ENCODE data around the gene ADARB2.

ADARB2 gene

DNA sequence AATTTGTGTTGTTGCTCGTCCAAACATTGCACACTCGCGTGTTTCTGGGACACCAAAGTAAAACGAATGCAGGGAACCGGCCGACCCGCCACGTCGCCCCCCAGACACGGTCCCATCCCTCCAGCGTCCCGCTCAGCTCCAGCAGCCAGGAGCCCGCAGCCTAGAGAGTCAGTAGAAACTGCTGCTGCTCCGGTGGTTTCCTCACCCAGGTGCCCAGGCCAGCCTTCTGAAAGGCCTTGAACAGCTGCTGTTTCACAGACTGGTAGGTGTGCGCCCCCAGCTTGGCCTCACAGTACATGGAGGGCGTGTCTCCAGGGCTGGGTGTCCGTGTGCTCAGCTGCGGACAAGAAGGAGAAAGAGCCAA lies 554.3 kb downstream of the ADARB2 start:
- no peak overlapping the region for H3K4me3 ChIP-seq (ENCODE audit: severe bottlenecking)
- no peak for TF ChIP-seq CTCF (IDR thresholded peaks at IDR 0.05; ENCODE audit: poor library complexity, severe bottlenecking)
- H3K27me3 ChIP-seq (ENCODE audit: insufficient read depth, poor library complexity, severe bottlenecking): no peaks in the 10 kb centered on the region
- DNase-seq (ENCODE audit: low spot score) (no peak), ATAC-seq (ENCODE audit: low read depth) (no peak)
- no peak overlapping the region for H3K27ac ChIP-seq (ENCODE audit: poor library complexity, severe bottlenecking)
- H3K9me3 ChIP-seq (ENCODE audit: severe bottlenecking): no peaks in the 10 kb centered on the region
- peaks cover 3% of the 10 kb centered on the region for H3K4me1 ChIP-seq (ENCODE audit: insufficient read depth, poor library complexity, severe bottlenecking)
- no peaks in the 10 kb centered on the region for H3K36me3 ChIP-seq (ENCODE audit: low read depth)

DNA sequence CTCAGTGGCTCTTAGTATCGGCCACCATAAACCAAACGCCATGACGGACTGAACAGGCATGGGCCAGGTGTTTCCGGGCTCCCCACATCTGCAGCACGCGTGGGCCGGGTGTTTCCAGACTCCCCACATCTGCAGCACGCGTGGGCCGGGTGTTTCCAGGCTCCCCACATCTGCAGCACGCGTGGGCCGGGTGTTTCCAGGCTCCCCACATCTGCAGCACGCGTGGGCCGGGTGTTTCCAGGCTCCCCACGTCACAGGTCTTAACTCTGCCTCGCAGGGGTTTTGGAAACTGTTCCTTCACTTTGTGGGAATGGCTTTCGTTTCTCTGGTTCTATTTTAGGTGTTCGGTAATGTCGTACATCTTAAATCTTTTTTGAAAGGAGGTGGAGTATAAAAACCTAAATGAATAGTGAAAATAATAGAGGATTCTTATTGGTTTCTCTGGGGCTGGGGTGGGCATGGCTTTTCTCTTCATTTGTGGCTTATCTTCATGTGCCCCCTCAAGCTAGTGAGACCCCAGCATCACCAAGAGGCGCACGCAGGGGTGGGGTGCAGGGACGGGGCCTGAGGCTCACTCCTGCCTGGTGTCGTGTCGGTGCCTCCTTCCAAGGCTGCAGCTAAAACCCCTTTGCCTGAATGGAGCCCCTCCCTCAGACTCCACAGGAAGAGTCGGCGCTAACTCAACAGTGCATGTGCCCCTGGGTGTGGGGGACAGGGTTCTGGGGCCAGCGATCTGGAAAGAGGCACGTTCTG lies 554.9 kb downstream of the ADARB2 start:
- H3K9me3 ChIP-seq (ENCODE audit: severe bottlenecking): no peaks in the 10 kb centered on the region
- no peaks in the 10 kb centered on the region for H3K36me3 ChIP-seq (ENCODE audit: low read depth)
- DNase-seq (ENCODE audit: low spot score): no peak
- TF ChIP-seq CTCF (IDR thresholded peaks at IDR 0.05; ENCODE audit: poor library complexity, severe bottlenecking): no peak
- H3K27me3 ChIP-seq (ENCODE audit: insufficient read depth, poor library complexity, severe bottlenecking): no peaks in the 10 kb centered on the region
- peaks cover 3% of the 10 kb centered on the region for H3K4me1 ChIP-seq (ENCODE audit: insufficient read depth, poor library complexity, severe bottlenecking)
- no peak overlapping the region for H3K4me3 ChIP-seq (ENCODE audit: severe bottlenecking)
- H3K27ac ChIP-seq (ENCODE audit: poor library complexity, severe bottlenecking): no peak overlapping the region
- no peak for ATAC-seq (ENCODE audit: low read depth)

- Histone ChIP-seq H3K36me3 (ENCODE audit: low read depth) (no peaks in the 10 kb centered on the region), H3K4me1 (ENCODE audit: insufficient read depth, poor library complexity, severe bottlenecking) (no peaks in the 10 kb centered on the region), H3K27ac (ENCODE audit: poor library complexity, severe bottlenecking) (no peak overlapping the region), H3K27me3 (ENCODE audit: insufficient read depth, poor library complexity, severe bottlenecking) (no peaks in the 10 kb centered on the region), H3K9me3 (ENCODE audit: severe bottlenecking) (no peaks in the 10 kb centered on the region), H3K4me3 (ENCODE audit: severe bottlenecking) (no peak overlapping the region)
- DNase-seq (ENCODE audit: low spot score): no peak
- TF ChIP-seq CTCF (IDR thresholded peaks at IDR 0.05; ENCODE audit: poor library complexity, severe bottlenecking): no peak
- ATAC-seq (ENCODE audit: low read depth): no peak
Observed at GRCh38 chr10:1180836-1181235, 556.5 kb downstream of the ADARB2 start.

GRCh38 chr10:1180071-1180730 lies 557.1 kb downstream of the ADARB2 start:
- no peaks in the 10 kb centered on the region for H3K36me3 ChIP-seq (ENCODE audit: low read depth)
- DNase-seq (ENCODE audit: low spot score): no peak
- no peaks in the 10 kb centered on the region for H3K9me3 ChIP-seq (ENCODE audit: severe bottlenecking)
- no peak overlapping the region for H3K4me3 ChIP-seq (ENCODE audit: severe bottlenecking)
- H3K4me1 ChIP-seq (ENCODE audit: insufficient read depth, poor library complexity, severe bottlenecking): no peaks in the 10 kb centered on the region
- no peak overlapping the region for H3K27ac ChIP-seq (ENCODE audit: poor library complexity, severe bottlenecking)
- TF ChIP-seq CTCF (IDR thresholded peaks at IDR 0.05; ENCODE audit: poor library complexity, severe bottlenecking): no peak
- no peaks in the 10 kb centered on the region for H3K27me3 ChIP-seq (ENCODE audit: insufficient read depth, poor library complexity, severe bottlenecking)
- no peak for ATAC-seq (ENCODE audit: low read depth)

Measured in RWPE2 (cell line).